Nephron (organoid): Measurements from ENCODE around the gene HPN.

Experiments
- H3K27ac Mint-ChIP-seq, 3 experiments: 2 replicates each; pipeline ENCODE4 v1.8.0; 2020; ENCODE audit warnings: mixed read lengths in 3 of 3, mild to moderate bottlenecking in 2 of 3, moderate library complexity in 1 of 3
- H3K27me3 Mint-ChIP-seq: 2 replicates; pipeline ENCODE4 v1.8.0; 2021; ENCODE audit warnings: low read depth, mild to moderate bottlenecking, moderate library complexity, mixed read lengths
- H3K36me3 Mint-ChIP-seq: 2 replicates; pipeline ENCODE4 v1.8.0; 2020; ENCODE audit warnings: low read depth, mixed read lengths
- H3K4me1 Mint-ChIP-seq: 2 replicates; pipeline ENCODE4 v1.8.0; 2020; ENCODE audit warnings: mixed read lengths
- H3K4me3 Mint-ChIP-seq, 3 experiments: 2 replicates each; pipeline ENCODE4 v1.8.0; 2020; ENCODE audit warnings: mild to moderate bottlenecking in 3 of 3, mixed read lengths in 3 of 3, moderate library complexity in 2 of 3
- H3K9me3 Mint-ChIP-seq: 2 replicates; pipeline ENCODE4 v1.8.0; 2020; ENCODE audit warnings: mixed read lengths
- CTCF ChIP-seq, 3 experiments: fragments of 200-600 bp; sonication (generic); IDR thresholded peaks; one replicate each; pipeline ENCODE4 v1.5.0; 2021; ENCODE audit warnings: antibody characterized with exemption in 3 of 3; ENCODE audit not compliant: unreplicated experiment in 3 of 3

The HPN gene

GRCh38 chr19:35056513-35057063 is 15.1 kb downstream of the HPN start:
- Mint-ChIP-seq H3K27me3 (peaks cover 20% of the 10 kb centered on the region), H3K36me3 (no peaks in the 10 kb centered on the region), H3K4me3 (no peak overlapping the region), H3K9me3 (no peaks in the 10 kb centered on the region), H3K4me1 (no peaks in the 10 kb centered on the region), H3K27ac (no peak overlapping the region)
- no peak for TF ChIP-seq CTCF (IDR thresholded peaks at IDR 0.05; ENCODE audit: unreplicated experiment in 3 of 3)

- Mint-ChIP-seq H3K27me3 (peaks cover 28% of the 10 kb centered on the region), H3K4me3 (no peak overlapping the region), H3K36me3 (no peaks in the 10 kb centered on the region), H3K9me3 (no peaks in the 10 kb centered on the region), H3K27ac (no peak overlapping the region), H3K4me1 (no peaks in the 10 kb centered on the region)
- TF ChIP-seq CTCF (IDR thresholded peaks at IDR 0.05; ENCODE audit: unreplicated experiment in 3 of 3) = no peak
These were observed 16.8 kb downstream of the HPN start for GRCh38 chr19:35058370-35058769.

- no peaks in the 10 kb centered on the region for H3K36me3 Mint-ChIP-seq
These were observed 17.7 kb downstream of the HPN start for GRCh38 chr19:35059006-35059798.

GRCh38 chr19:35059799-35060091 is 18.2 kb downstream of the HPN start:
- Mint-ChIP-seq H3K4me3 (no peak overlapping the region), H3K4me1 (no peaks in the 10 kb centered on the region), H3K27me3 (peaks cover 27% of the 10 kb centered on the region), H3K36me3 (no peaks in the 10 kb centered on the region), H3K9me3 (no peaks in the 10 kb centered on the region), H3K27ac (no peak overlapping the region)
- TF ChIP-seq CTCF (IDR thresholded peaks at IDR 0.05; ENCODE audit: unreplicated experiment in 3 of 3) = no peak

More at GRCh38 chr19:35059006-35059798, 17.7 kb downstream of the HPN start:
- Mint-ChIP-seq H3K4me3 (no peak overlapping the region), H3K4me1 (no peaks in the 10 kb centered on the region), H3K27me3 (peaks cover 28% of the 10 kb centered on the region), H3K9me3 (no peaks in the 10 kb centered on the region), H3K27ac (no peak overlapping the region)
- TF ChIP-seq CTCF (IDR thresholded peaks at IDR 0.05; ENCODE audit: unreplicated experiment in 3 of 3) = no peak

GRCh38 chr19:35060160-35060855 is 18.8 kb downstream of the HPN start:
- H3K27me3 Mint-ChIP-seq = peaks cover 23% of the 10 kb centered on the region
- H3K27ac Mint-ChIP-seq = no peak overlapping the region
- no peak overlapping the region for H3K4me3 Mint-ChIP-seq

More at GRCh38 chr19:35060160-35060855, 18.8 kb downstream of the HPN start:
- no peaks in the 10 kb centered on the region for H3K9me3 Mint-ChIP-seq
- H3K4me1 Mint-ChIP-seq = no peaks in the 10 kb centered on the region
- H3K36me3 Mint-ChIP-seq = no peaks in the 10 kb centered on the region
- no peak for TF ChIP-seq CTCF (IDR thresholded peaks at IDR 0.05; ENCODE audit: unreplicated experiment in 3 of 3)
